H9 (cell line): ENCODE results near the gene LAIR1. TPM values are rescaled to one million over a fixed set of nuclear protein-coding genes. Genes with fewer than 3 reads are reported as not detected.

ENCODE experiments used
- DNase-seq: peaks from one replicate; pipeline ENCODE4 v3.0.0-alpha.2; 2017
- H2AFZ ChIP-seq: one replicate; pipeline ENCODE4 v1.6.1; 2013; ENCODE audit warnings: mild to moderate bottlenecking, low read length, control low read depth, moderate library complexity
- H2AK5ac ChIP-seq: 2 replicates; pipeline ENCODE4 v1.6.1; 2013; ENCODE audit warnings: low read length, control low read depth, mixed read lengths; ENCODE audit not compliant: insufficient read length
- H2BK120ac ChIP-seq: one replicate; pipeline ENCODE4 v1.6.1; 2013; ENCODE audit warnings: low read depth, mild to moderate bottlenecking, low read length, control low read depth, inconsistent platforms; ENCODE audit not compliant: poor library complexity, severe bottlenecking
- H2BK12ac ChIP-seq: 2 replicates; pipeline ENCODE4 v1.6.1; 2013; ENCODE audit warnings: low read length, control low read depth, mixed read lengths, low read depth; ENCODE audit not compliant: insufficient read length
- H2BK15ac ChIP-seq: 2 replicates; pipeline ENCODE4 v1.6.1; 2013; ENCODE audit warnings: low read depth, low read length, control low read depth
- H2BK20ac ChIP-seq: one replicate; pipeline ENCODE4 v1.6.1; 2013; ENCODE audit warnings: low read depth, mild to moderate bottlenecking, low read length, control low read depth, inconsistent platforms; ENCODE audit not compliant: poor library complexity, severe bottlenecking
- H2BK5ac ChIP-seq: 2 replicates; pipeline ENCODE4 v1.6.1; 2013; ENCODE audit warnings: low read length, control low read depth, mixed read lengths; ENCODE audit not compliant: insufficient read length
- H3K14ac ChIP-seq: 2 replicates; pipeline ENCODE4 v1.6.1; 2013; ENCODE audit warnings: low read length, control low read depth; ENCODE audit not compliant: insufficient read depth
- H3K18ac ChIP-seq: 2 replicates; pipeline ENCODE4 v1.6.1; 2013; ENCODE audit warnings: low read depth, mild to moderate bottlenecking, mixed read lengths, low read length, control low read depth; ENCODE audit not compliant: insufficient read length
- H3K23ac ChIP-seq: 2 replicates; pipeline ENCODE4 v1.6.1; 2013; ENCODE audit warnings: low read length, control low read depth, mixed read lengths, low read depth; ENCODE audit not compliant: insufficient read length
- H3K23me2 ChIP-seq: 2 replicates; pipeline ENCODE4 v1.6.1; 2013; ENCODE audit warnings: low read depth, mild to moderate bottlenecking, mixed read lengths, low read length, control low read depth; ENCODE audit not compliant: insufficient read length, poor library complexity, severe bottlenecking
- H3K27ac ChIP-seq: 2 replicates; pipeline ENCODE4 v1.5.1; 2013; ENCODE audit warnings: low read length, control low read depth, mixed read lengths, low read depth; ENCODE audit not compliant: insufficient read length
- H3K27me3 ChIP-seq: 2 replicates; pipeline ENCODE4 v1.6.1; 2013; ENCODE audit warnings: low read length, control low read depth, inconsistent platforms; ENCODE audit not compliant: insufficient read depth
- H3K4ac ChIP-seq: 2 replicates; pipeline ENCODE4 v1.6.1; 2013; ENCODE audit warnings: low read depth, mild to moderate bottlenecking, control low read depth, inconsistent platforms, low read length, moderate library complexity
- H3K4me1 ChIP-seq: 2 replicates; pipeline ENCODE4 v1.6.1; 2013; ENCODE audit warnings: low read length, control low read depth, inconsistent platforms; ENCODE audit not compliant: insufficient read depth
- H3K4me2 ChIP-seq: 2 replicates; pipeline ENCODE4 v1.6.1; 2013; ENCODE audit warnings: low read length, control low read depth, mixed read lengths; ENCODE audit not compliant: insufficient read length, insufficient read depth
- H3K56ac ChIP-seq: 2 replicates; pipeline ENCODE4 v1.6.1; 2013; ENCODE audit warnings: low read depth, mild to moderate bottlenecking, mixed read lengths, low read length, control low read depth; ENCODE audit not compliant: insufficient read length
- H3K79me1 ChIP-seq: 2 replicates; pipeline ENCODE4 v1.6.1; 2013; ENCODE audit warnings: low read depth, mild to moderate bottlenecking, moderate library complexity, low read length, control low read depth, inconsistent platforms; ENCODE audit not compliant: insufficient read depth, poor library complexity, severe bottlenecking
- H3K79me2 ChIP-seq: 2 replicates; pipeline ENCODE4 v1.6.1; 2013; ENCODE audit warnings: low read length, control low read depth, inconsistent platforms; ENCODE audit not compliant: insufficient read depth
- H3K9ac ChIP-seq: 2 replicates; pipeline ENCODE4 v1.6.1; 2013; ENCODE audit warnings: low read length, control low read depth, mixed read lengths; ENCODE audit not compliant: insufficient read length; ENCODE audit errors: extremely low read depth
- H3K9me3 ChIP-seq: one replicate; pipeline ENCODE4 v1.6.1; 2013; ENCODE audit warnings: low read depth, low read length, inconsistent platforms; ENCODE audit not compliant: control insufficient read depth
- H3T11ph ChIP-seq: one replicate; pipeline ENCODE4 v1.6.1; 2013; ENCODE audit warnings: mild to moderate bottlenecking, low read length, control low read depth, inconsistent platforms
- H4K20me1 ChIP-seq: one replicate; pipeline ENCODE4 v1.6.1; 2013; ENCODE audit not compliant: control insufficient read depth, insufficient read length, insufficient read depth
- H4K5ac ChIP-seq: 2 replicates; pipeline ENCODE4 v1.6.1; 2013; ENCODE audit warnings: low read depth, mild to moderate bottlenecking, mixed read lengths, low read length, control low read depth; ENCODE audit not compliant: insufficient read length
- H4K8ac ChIP-seq: replicated peaks from 2 replicates; pipeline ENCODE4 v1.6.1; 2013; ENCODE audit warnings: low read length, control low read depth, mixed read lengths, low read depth; ENCODE audit not compliant: insufficient read length
- H4K91ac ChIP-seq: 2 replicates; pipeline ENCODE4 v1.6.1; 2013; ENCODE audit warnings: low read depth, mild to moderate bottlenecking, moderate library complexity, mixed read lengths, low read length, control low read depth; ENCODE audit not compliant: insufficient read length
- H3K27ac Mint-ChIP-seq, 3 experiments: 2 replicates in 2 of 3; 3 replicates in 1 of 3; pipeline ENCODE4 v1.8.0; 2020 to 2021; ENCODE audit warnings: mixed read lengths in 3 of 3, mild to moderate bottlenecking in 1 of 3, moderate library complexity in 1 of 3
- H3K27me3 Mint-ChIP-seq: 2 replicates; pipeline ENCODE4 v1.8.0; 2021; ENCODE audit warnings: low read depth, mild to moderate bottlenecking, moderate library complexity, mixed read lengths
- H3K36me3 Mint-ChIP-seq, 3 experiments: 2 replicates in 2 of 3; 3 replicates in 1 of 3; pipeline ENCODE4 v1.8.0; 2020 to 2021; ENCODE audit warnings: low read depth in 3 of 3, mixed read lengths in 3 of 3; ENCODE audit not compliant: insufficient read depth in 1 of 3
- H3K4me1 Mint-ChIP-seq, 2 experiments: 2 replicates each; pipeline ENCODE4 v1.8.0; 2020; ENCODE audit warnings: mixed read lengths in 2 of 2
- H3K4me3 Mint-ChIP-seq, 2 experiments: 2 replicates in 1 of 2; 3 replicates in 1 of 2; pipeline ENCODE4 v1.8.0; 2020 to 2021; ENCODE audit warnings: mild to moderate bottlenecking in 2 of 2, mixed read lengths in 2 of 2, moderate library complexity in 1 of 2
- H3K9me3 Mint-ChIP-seq, 2 experiments: 2 replicates in 1 of 2; 3 replicates in 1 of 2; pipeline ENCODE4 v1.8.0; 2020; ENCODE audit warnings: mild to moderate bottlenecking in 2 of 2, mixed read lengths in 2 of 2, moderate library complexity in 1 of 2
- CTCF ChIP-seq: fragments of 200-600 bp; sonication (generic); conservative IDR thresholded peaks from 3 replicates; pipeline ENCODE4 v1.8.0; 2021; ENCODE audit warnings: antibody characterized with exemption, mild to moderate bottlenecking
- WGBS: extraction: QIAGEN DNeasy Blood & Tissue Kit; methylation state at CpG from one replicate; pipeline ENCODE4 v1.1.7; 2013; ENCODE audit warnings: missing lambda C conversion rate, low lambda C conversion rate, mixed read lengths; ENCODE audit not compliant: insufficient read length; ENCODE audit errors: extremely low coverage; 5-methylcytosine and 5-hydroxymethylcytosine counted together
- total RNA-seq: library from RNA; stranded (reverse); gene quantifications from 2 replicates; pipeline ENCODE4 v1.2.1, GENCODE V29; 2021

LAIR1 gene
- total RNA-seq, 1 experiment from 2014 or later, result not detected

- Histone ChIP-seq H3K9me3 (no peaks in the 10 kb centered on the region), H3K4me2 (no peak overlapping the region), H2BK120ac (no peak overlapping the region), H2BK20ac (no peak overlapping the region), H2BK15ac (no peak overlapping the region), H3K9ac (no peak overlapping the region), H3K23ac (no peak overlapping the region), H3K79me2 (no peaks in the 10 kb centered on the region), H3K18ac (no peak overlapping the region), H4K8ac (no peak overlapping the region), H3K4me1 (no peaks in the 10 kb centered on the region; the same call in 1 of the 2 replicates), H4K5ac (no peak overlapping the region), H3K27me3 (no peaks in the 10 kb centered on the region), H2BK12ac (no peak overlapping the region), H2AFZ (no peak overlapping the region), H3K56ac (no peak overlapping the region), H3K23me2 (no peaks in the 10 kb centered on the region), H4K91ac (no peak overlapping the region), H3T11ph (no peak overlapping the region), H2BK5ac (no peak overlapping the region), H3K14ac (no peak overlapping the region), H3K79me1 (no peaks in the 10 kb centered on the region), H3K4ac (no peak overlapping the region), H3K27ac (no peak overlapping the region), H2AK5ac (no peak overlapping the region), H4K20me1 (no peaks in the 10 kb centered on the region)
- Mint-ChIP-seq H3K27ac (no peak overlapping the region), H3K9me3 (peaks cover 0 to 70% of the 10 kb centered on the region in 2 experiments; a peak in 2 of 5 replicates), H3K4me3 (no peak overlapping the region), H3K27me3 (peaks cover 10% of the 10 kb centered on the region), H3K4me1 (peaks cover 4 to 16% of the 10 kb centered on the region in 2 experiments; a peak in 3 of 4 replicates), H3K36me3 (no peaks in the 10 kb centered on the region; a peak in 2 of 7 replicates)
- no peak for TF ChIP-seq CTCF
- no peak for DNase-seq
- WGBS, result no CpG with 5 or more reads among the region's 5 CpGs
Observed at GRCh38 chr19:54335164-54335563, 29.6 kb downstream of the LAIR1 start.
